ENCODE results near the gene GGCT. TPM values are rescaled to one million over a fixed set of nuclear protein-coding genes. Genes with fewer than 3 reads are reported as not detected.
A peak's percentile ranks its signal among the peaks of the same experiment; 100 is the strongest.

Gene GGCT
- total RNA-seq, 3 donors from 2014 or later, result 25.3 to 59.6 (median 44.6) TPM

DNA sequence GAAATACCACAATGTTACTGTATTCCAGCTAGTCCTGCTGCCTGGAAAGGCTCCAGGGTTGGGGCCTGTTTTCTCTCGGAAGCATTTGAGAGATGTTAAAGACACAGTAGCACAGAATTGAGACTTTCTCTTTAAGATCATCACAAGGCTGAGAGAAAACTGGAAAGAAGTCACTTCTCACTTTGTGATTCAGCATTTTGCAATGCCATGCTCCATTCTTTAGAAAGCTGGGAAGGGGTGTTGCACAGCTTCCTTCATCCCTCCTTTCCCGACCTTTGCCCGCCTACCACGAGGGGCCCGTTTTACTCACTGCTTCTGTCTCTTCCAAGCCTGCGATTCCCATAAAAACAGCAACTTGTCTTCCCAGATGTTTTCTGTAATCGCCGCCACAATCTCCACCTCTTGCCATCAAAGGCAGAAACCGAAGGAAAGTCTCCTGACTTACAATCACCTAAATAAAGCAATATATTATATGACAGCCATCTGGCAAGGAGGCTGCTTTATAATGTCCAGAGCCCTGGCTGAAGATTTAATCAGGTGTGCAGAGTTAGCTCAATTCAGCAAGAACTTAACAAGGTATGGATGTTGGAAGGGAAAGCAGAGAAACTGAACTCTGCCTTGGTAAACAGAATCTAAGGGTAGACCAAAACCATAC is 44.9 kb downstream of the GGCT start:
- no peak for DNase-seq (ENCODE audit: low spot score in 2 of 2)
- Histone ChIP-seq H3K4me3 (no peak overlapping the region), H3K9me3 (no peaks in the 10 kb centered on the region), H3K36me3 (no peaks in the 10 kb centered on the region), H3K4me1 (no peaks in the 10 kb centered on the region), H3K27ac (peak overlapping the region; percentile 60 to 85), H3K27me3 (no peaks in the 10 kb centered on the region)
- intact Hi-C loops (cut with DNase I; ENCODE audit: low total_unique reads), result no loop called here
- TF ChIP-seq POLR2AphosphoS5 (IDR thresholded peaks at IDR 0.05) (peak in 2 of 3 donors; percentile 35 to 77), CTCF (IDR thresholded peaks at IDR 0.05) (no peak)

DNA sequence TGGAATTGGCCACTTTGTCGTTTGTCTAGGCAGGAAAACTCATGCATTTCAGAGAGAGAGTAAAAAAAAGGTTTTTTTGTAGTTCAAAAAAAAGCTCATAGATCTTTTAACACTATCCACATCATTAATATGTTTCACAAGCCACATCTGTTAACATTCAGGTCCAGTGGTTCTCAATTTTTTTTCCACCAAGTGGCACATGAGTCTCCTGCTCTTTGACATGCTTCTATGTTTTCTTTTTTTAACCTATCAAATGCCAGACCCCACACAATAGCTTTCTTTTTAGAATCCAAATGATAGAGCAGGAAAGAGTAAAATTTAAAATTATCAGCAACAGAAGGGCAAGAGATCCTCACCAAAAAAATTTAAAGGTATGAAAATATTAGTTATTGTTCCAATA is 46.3 kb downstream of the GGCT start:
- intact Hi-C loops (cut with DNase I; ENCODE audit: low total_unique reads), result no loop called here
- Histone ChIP-seq H3K4me1 (no peaks in the 10 kb centered on the region), H3K27ac (no peak overlapping the region), H3K9me3 (no peaks in the 10 kb centered on the region), H3K27me3 (no peaks in the 10 kb centered on the region), H3K4me3 (no peak overlapping the region), H3K36me3 (no peaks in the 10 kb centered on the region)
- TF ChIP-seq CTCF (IDR thresholded peaks at IDR 0.05), result no peak
- TF ChIP-seq POLR2A (IDR thresholded peaks at IDR 0.05), result no peak
- TF ChIP-seq POLR2AphosphoS5 (IDR thresholded peaks at IDR 0.05), result no peak
- DNase-seq (ENCODE audit: low spot score in 2 of 2), result no peak

DNA sequence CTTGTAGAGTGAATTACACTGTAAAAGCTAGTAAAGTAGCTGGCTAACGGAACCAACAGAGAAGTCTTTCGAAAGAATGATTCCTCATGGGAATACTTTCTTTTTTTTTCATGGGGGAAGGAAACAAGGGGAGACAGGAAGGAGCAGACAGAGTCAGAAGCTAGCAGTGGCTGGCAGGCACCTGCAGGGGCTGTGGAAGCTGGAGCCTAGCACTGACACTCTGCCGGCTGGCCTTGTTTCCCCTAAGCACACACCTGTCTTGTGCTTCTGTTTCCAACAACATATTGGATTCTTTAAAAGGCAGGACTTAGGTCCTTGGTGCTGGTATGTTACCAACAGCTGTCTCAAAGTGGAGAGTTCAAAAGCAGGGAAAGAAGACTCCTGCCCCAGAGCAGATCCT is 50.7 kb downstream of the GGCT start:
- TF ChIP-seq POLR2AphosphoS5 (IDR thresholded peaks at IDR 0.05) (no peak), POLR2A (IDR thresholded peaks at IDR 0.05) (no peak), CTCF (IDR thresholded peaks at IDR 0.05) (no peak)
- no peak overlapping the region for H3K4me3 ChIP-seq
- H3K27me3 ChIP-seq, result no peaks in the 10 kb centered on the region
- DNase-seq (ENCODE audit: low spot score in 2 of 2), result no peak
- H3K27ac ChIP-seq, result no peak overlapping the region
- no peaks in the 10 kb centered on the region for H3K4me1 ChIP-seq
- intact Hi-C loops (cut with DNase I; ENCODE audit: low total_unique reads), result no loop called here
- H3K9me3 ChIP-seq, result no peaks in the 10 kb centered on the region
- peaks cover 7% of the 10 kb centered on the region for H3K36me3 ChIP-seq

GRCh38 chr7:30453016-30453415 is 51.6 kb downstream of the GGCT start:
- Histone ChIP-seq H3K4me3 (no peak overlapping the region), H3K36me3 (peaks cover 7% of the 10 kb centered on the region), H3K9me3 (no peaks in the 10 kb centered on the region), H3K27ac (no peak overlapping the region), H3K4me1 (no peaks in the 10 kb centered on the region), H3K27me3 (no peaks in the 10 kb centered on the region)
- TF ChIP-seq POLR2AphosphoS5 (IDR thresholded peaks at IDR 0.05) (no peak), POLR2A (IDR thresholded peaks at IDR 0.05) (no peak), CTCF (IDR thresholded peaks at IDR 0.05) (no peak)
- DNase-seq (ENCODE audit: low spot score in 2 of 2), result no peak
- intact Hi-C loops (cut with DNase I; ENCODE audit: low total_unique reads), result no loop called here

DNA sequence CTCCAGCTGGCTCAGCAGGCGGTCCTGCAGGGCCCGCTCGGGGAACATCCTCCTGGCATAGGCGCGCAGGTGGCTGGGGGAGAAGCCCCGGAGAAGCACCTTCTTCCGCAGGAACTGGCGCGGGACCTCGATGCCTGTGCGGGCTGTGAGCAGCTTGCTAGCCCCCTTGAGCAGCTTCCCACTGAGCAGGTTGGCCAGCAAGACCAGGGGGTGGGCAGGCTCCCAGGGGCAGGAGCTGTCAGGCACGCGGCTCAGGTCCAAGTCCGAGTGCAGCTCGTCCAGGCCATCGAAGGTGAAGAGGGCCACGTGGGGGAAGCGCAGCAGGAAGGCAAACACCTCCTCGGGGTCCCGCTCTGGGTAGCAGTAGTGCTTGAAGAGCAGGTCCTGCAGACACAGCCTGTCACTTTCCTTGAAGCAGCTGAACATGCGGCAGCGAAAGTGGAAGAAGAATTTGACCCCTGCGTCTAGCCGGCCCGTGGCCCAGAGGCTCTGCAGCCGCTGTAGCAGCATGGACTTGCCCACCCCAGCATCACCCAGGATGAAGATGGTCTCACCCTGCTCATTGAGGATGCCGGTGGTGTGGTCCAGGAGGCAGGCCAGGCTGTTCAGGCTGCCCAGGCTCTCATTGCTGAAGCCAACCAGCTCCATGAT is 52.2 kb downstream of the GGCT start:
- Histone ChIP-seq H3K9me3 (no peaks in the 10 kb centered on the region), H3K27me3 (no peaks in the 10 kb centered on the region), H3K27ac (no peak overlapping the region), H3K4me1 (no peaks in the 10 kb centered on the region), H3K36me3 (peaks cover 7% of the 10 kb centered on the region), H3K4me3 (no peak overlapping the region)
- no peak for TF ChIP-seq POLR2AphosphoS5 (IDR thresholded peaks at IDR 0.05)
- no peak for TF ChIP-seq POLR2A (IDR thresholded peaks at IDR 0.05)
- TF ChIP-seq CTCF (IDR thresholded peaks at IDR 0.05), result no peak
- intact Hi-C loops (cut with DNase I; ENCODE audit: low total_unique reads), result no loop called here
- DNase-seq (ENCODE audit: low spot score in 2 of 2), result no peak
